ENCODE measurements around the gene NLRP7.

DNA sequence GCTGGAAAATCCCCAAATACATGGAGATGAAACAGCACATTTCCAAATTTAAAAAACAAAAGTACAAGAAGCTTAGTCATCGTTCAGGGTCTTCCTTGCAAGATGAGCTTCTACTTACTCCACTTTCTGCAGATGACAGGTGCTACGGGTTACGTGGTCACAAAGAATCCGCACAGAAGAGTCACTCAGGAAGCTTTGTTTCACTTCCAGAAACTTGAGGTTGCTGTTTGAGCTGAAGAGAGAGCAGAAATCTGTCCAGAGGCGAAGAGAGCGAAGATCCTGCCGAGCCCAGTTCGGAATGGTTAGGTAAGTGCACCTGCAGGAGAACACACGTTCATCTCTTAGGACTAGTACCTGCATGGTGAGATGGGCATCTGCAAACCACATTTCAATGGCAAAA is 9.4 kb downstream of the NLRP7 start:
- TF ChIP-seq, protein P1, sequence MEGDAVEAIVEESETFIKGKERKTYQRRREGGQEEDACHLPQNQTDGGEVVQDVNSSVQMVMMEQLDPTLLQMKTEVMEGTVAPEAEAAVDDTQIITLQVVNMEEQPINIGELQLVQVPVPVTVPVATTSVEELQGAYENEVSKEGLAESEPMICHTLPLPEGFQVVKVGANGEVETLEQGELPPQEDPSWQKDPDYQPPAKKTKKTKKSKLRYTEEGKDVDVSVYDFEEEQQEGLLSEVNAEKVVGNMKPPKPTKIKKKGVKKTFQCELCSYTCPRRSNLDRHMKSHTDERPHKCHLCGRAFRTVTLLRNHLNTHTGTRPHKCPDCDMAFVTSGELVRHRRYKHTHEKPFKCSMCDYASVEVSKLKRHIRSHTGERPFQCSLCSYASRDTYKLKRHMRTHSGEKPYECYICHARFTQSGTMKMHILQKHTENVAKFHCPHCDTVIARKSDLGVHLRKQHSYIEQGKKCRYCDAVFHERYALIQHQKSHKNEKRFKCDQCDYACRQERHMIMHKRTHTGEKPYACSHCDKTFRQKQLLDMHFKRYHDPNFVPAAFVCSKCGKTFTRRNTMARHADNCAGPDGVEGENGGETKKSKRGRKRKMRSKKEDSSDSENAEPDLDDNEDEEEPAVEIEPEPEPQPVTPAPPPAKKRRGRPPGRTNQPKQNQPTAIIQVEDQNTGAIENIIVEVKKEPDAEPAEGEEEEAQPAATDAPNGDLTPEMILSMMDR (IDR thresholded peaks at IDR 0.05; ENCODE audit: low read length), result no peak
- TF ChIP-seq EZH2 (optimal IDR thresholded peaks at IDR 0.05; ENCODE audit: low read depth, low read length) (no peak), EZH2phosphoT487 (IDR thresholded peaks at IDR 0.05; ENCODE audit: low read length) (no peak)
